ENCODE measurements around the gene MAN2B1.

Gene MAN2B1

GRCh38 chr19:12611361-12611699 is 55.2 kb downstream of the MAN2B1 start:
- DNase-seq (ENCODE audit: low spot score), result peak; percentile 84

- DNase-seq (ENCODE audit: low spot score), result peak; percentile 99
These were observed 55.8 kb downstream of the MAN2B1 start, which contains the start of the genes ZNF490 and ZNF791 for GRCh38 chr19:12610540-12611360. ZNF490 (minus strand) TSS chr19:12610813; CDS start chr19:12610680, 133 bp downstream. ZNF791 (plus strand) TSS chr19:12610920; CDS start chr19:12611080, 160 bp downstream.

GRCh38 chr19:12607631-12608030 is 58.9 kb downstream of the MAN2B1 start:
- DNase-seq (ENCODE audit: low spot score), result no peak

GRCh38 chr19:12606796-12607195 is 59.7 kb downstream of the MAN2B1 start:
- DNase-seq (ENCODE audit: low spot score), result no peak

- DNase-seq (ENCODE audit: low spot score), result no peak
These were observed 62.8 kb downstream of the MAN2B1 start for GRCh38 chr19:12603714-12604113.

- DNase-seq (ENCODE audit: low spot score), result no peak
These were observed 68.9 kb downstream of the MAN2B1 start for GRCh38 chr19:12597594-12597993.

- no peak for DNase-seq (ENCODE audit: low spot score)
These were observed 69.5 kb downstream of the MAN2B1 start for GRCh38 chr19:12596927-12597548.

All from hepatic stellate cell (primary cell).